Stimulated activated CD4-positive, alpha-beta T cell treated with anti-CD3 and anti-CD28 coated beads, Interleukin-12 subunit alpha, Interleukin-12 subunit beta, amount 100 ng/mL, for 4 hours (primary cell): ENCODE results near the gene TFR2.

Experiments
- DNase-seq: peaks from one replicate; pipeline ENCODE4 v3.0.0-alpha.2; 2020

Gene TFR2

DNA sequence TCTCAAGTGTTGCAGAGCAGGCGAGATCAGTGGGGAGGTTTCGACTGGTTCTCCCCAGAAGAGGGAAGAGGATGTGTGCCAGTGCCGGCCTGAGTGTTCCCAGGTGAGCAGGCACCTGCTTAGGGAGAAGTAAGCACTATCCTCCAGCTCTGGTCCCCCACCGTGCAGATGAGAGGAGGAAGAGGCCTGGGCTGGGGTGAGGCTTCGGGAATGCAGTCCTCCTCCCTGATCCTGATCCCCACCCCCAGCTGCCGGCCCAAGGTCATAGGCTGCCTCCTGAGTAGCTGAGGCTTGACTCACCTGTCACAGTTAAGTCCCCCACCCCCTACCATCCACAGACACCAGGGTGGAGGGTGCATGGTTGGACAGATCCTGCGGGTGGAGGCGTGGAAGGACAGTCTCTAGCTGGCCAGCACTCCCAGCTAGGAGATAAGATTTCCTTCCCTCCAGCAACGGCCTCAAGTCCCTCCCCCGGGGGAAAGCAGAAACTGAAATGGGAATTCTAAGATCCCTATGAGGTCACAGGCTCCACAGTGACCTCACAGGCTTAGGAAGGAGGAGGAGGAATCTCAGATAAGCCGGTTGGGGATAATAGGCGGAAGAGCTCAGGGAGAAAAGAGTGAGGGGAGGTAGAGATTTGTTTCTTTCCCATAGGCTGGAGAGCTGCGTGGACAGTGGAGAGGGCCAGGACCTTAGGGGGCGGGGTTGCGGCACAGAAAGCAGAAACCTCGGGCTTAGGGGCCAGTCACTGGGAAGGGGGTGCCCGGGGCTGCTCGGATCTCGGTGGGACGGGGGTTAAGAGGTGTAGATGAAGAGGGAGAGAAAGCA lies 56.5 kb downstream of the TFR2 start:
- no peak for DNase-seq

DNA sequence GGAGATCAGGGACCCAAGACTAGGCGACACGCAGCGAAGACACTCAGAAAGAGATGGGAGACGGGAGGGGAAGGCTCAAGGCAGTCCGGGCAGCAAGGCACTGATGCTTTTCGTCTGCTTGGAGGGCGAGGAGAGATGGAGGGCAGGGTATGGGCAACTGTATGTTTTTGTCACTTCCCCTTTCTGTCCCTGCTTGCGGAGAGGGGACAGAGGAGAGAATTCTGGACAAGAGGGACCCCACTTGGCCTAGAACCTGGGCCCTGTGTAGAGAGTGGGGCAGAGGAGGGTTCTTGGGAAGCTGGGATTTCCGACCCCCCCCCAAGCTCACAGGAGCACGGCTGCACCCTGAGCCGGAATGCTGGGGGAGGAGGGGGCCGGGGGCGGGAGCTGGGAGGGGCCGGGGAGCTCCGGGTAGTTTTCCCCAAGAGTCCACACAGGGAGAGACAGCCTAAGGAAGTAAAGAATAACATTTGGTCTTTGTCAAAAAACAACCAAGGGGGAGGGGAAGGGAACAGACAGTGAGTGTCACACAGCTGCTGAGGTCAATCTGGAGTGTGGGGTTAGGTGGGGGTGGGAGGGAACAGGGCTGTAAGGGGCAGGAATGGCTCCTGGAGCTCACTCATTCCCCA lies 57.2 kb downstream of the TFR2 start:
- no peak for DNase-seq

DNA sequence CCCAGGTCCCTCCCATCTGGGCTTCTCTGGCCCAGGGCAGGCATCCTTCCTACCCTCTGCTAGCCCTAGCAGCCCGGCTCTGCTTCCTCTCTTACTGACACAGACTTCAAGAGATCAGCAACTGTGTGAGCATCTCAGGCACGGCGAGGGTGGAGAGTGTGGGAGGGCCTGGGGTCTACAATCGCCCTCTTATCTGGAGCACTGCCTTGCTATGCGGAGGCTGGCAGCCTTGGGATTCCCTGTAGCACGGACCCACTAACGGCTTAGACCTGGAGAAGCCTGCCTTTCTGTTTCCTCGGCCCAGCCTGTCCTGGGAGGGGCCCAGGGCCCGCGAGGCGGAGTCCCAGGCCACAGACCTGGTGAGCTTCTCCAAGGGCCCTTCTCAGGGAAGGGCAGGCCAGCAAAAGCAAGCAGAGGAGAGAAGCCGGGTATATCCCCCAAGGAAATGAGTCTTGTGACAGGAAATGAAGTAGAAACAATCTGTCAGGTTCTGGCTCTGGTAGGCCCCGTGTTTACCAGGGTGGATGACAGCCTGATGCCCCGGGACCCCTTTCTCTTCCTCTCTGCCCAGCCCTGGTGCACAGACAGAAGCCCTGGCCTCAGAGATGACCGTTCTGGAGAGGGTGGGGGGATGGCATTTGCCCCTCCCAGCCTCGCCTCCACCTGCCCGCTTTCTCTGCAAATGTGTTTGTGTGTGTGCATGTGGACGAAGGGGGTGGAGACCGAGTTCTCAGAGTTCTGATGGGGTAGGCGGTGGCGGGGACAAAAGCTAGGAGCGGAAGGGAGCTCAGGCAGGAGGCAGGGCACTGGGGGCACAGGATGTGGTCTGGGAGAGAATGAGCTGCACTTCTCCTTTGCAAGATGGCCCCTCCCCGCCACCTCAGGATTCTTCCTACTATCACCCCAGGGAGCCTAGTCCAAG lies 58.0 kb downstream of the TFR2 start:
- peak; percentile 56 for DNase-seq

DNA sequence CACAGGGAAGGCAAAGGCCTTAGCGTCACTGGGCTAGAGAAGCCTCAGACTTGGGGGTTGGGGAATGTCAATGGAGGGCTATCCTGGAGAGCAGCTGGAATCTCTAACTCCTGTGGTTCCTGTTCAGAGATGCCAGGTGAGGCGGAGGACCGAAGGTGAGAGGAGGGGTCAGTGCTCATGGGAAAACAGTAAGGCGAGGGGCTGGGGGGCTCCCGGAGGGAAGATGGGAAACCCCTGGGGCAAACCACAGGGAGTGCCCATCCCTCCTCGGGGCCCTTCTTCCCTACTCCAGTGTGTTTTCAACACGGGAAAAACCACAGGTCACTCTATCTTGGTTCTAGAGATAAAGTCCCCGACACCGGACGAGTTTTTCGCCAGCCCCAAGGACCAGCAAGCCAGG lies 58.7 kb downstream of the TFR2 start:
- no peak for DNase-seq

DNA sequence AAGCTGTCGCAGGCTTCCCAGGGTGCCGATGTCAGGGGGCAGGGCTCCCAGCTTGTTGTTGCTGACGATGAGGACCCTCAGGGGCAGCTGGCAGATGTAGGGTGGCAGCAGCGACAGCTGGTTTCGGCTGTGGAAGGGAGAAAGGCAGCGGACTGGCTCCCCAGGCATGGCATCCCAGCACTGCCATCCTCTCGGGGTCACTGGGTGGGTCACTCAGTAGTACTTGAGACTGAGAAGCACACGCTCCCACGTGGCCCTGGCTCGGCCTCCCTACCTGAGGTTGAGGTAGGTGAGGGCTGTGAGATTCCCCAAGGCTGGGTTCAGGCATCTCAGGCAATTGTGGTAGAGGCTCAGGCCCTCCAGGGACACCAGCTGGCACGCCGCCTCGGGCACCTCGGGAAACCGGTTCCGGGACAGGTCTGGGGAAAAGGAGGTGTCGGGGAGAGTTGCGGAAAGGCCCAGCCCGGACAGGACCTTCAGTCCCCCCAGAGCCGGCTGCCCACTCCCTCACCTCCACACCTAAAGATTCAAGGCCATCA lies 59.2 kb downstream of the TFR2 start:
- no peak for DNase-seq

DNA sequence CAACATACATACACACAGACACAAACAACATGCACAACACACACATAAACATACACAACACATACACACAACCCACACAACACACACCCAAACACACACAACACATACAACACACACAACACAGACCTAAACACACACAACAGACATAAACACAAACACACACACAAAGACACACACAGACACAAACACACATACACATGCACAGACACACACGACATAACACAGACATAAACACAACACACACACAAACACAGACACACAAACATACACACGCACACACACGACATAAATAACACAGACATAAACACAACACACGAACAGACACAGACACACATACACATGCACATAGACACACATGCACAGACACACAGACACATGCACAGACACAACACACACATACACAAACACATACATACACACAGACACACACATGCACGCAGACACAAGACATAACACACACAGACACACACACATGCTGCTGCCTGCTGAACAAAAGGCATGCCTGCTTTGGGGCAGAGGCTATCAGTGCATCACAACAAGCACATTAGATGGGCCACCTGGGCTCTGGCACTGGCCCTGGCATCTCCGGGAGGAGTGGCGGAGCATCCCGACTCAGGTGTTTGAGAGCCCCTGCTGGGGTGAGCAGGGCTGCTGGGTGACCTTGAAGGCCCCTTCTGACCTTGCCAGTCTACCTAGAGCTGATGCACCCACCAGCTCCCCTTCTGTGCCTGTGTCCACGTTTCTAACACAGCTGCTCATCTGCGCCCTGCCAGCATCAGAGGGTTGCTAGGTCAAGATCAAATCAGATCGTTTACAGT lies 60.7 kb downstream of the TFR2 start:
- DNase-seq = no peak

DNA sequence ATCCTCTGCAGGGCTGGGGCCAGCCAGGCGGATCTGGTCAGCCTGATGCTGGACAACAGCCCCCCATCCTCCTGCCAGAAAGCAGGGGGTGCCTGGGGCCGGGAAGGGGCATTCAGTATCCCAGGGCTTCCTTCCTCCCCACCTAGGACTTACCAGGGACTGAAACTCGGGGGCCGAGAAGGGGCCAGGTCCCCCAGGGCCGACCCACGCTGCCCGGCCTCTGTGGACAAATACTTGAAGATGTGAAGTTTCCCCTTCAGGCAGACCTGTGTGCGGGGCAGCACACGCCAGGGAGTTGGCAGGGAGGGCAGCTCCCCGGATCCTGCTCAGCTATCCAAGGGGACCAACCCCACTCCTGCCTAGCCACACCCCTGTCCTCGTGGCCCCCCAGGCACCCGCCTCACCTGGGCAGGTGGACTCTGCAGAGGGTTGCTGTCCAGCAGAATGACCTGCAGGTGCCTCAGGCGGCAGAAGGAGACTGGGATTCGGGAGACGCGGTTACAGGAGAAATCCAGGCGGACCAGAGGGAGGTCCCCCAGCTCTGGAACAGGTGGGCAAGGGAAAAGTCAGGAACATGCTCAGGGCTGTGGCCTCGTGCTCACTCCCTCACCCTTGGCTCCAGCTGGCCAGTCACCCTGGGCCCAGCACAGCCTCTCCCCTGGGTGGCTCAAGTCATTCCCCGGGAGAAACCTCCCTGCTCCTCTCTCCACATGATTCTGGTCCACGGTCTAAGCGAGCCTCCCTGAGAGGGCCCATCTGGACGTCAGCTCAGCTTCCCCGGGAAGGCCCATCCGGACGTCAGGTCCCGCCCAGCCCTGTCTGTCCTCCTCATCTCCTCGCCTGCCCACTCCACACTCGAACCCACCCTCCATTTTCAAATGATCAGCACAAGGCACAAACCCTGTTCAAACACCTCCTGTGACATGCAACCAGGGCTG lies 62.8 kb downstream of the TFR2 start:
- DNase-seq = no peak

DNA sequence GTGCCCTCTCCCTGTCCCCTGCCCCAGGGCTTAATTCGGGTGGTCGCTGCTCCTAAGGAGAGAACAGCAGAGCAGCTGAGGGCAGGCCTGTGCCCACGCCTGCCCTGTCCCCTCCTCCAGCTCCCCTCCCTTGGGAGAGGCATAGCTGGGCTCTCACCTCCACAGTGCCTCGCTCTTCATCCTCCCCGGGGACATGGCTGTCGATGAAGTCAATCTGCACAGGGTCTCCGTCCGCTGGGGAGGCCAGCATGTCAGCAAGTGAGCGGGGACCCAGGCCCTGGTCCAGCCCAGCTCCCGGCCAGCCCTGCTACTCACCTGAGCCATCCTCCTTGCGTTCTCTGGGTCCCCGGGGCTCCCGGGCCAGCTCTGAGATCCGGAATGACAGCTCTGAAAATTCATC lies 63.8 kb downstream of the TFR2 start:
- no peak for DNase-seq

DNA sequence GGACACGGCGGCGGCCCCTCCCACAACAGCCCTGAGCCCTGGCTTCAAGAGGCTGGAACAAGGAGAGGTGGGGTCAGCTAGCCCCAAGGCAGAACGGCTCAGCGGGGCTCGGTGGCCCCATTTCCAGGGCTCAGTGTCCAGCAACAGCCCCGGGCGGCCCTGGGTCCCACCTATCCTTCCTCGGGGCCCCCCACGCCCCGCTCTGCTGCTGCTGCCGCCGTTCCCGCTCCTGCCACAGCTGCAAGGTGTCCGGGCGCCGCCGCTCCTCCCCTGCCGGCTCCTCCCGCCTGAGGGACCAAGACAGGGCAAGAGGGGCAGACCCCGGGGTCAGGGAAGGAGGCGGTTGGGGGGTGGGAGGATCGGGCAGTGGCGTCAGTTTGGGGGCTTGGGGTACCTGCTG lies 64.2 kb downstream of the TFR2 start:
- no peak for DNase-seq

DNA sequence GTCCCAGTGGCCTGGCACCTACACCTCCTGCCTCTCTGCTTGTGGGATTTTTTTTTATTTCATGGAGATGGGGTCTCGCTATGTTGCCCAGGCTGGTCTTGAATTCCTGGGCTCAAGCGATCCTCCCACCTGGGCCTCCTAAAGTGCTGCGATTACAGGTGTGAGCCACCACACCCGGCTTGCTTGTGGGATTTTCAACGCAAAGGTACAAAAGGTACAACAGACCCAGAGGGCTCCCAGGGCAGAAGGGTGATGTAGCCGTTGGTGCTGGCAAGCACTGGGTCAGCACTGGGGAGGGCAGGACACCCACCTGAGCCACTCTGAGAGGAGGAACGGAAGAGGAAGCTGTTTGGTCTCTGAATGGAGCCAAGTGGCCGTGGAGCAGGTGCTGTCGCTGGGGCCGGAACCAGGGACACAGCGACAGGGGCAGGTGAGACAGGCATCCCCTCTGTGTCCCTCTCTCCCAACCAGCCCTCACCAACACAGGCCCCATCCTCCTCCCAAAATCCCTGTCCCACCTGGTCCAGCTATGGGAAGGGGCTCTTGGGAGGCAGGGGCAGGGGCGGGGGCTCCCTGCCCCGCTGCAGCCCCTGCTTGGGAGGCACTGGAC lies 64.9 kb downstream of the TFR2 start:
- DNase-seq = no peak

DNA sequence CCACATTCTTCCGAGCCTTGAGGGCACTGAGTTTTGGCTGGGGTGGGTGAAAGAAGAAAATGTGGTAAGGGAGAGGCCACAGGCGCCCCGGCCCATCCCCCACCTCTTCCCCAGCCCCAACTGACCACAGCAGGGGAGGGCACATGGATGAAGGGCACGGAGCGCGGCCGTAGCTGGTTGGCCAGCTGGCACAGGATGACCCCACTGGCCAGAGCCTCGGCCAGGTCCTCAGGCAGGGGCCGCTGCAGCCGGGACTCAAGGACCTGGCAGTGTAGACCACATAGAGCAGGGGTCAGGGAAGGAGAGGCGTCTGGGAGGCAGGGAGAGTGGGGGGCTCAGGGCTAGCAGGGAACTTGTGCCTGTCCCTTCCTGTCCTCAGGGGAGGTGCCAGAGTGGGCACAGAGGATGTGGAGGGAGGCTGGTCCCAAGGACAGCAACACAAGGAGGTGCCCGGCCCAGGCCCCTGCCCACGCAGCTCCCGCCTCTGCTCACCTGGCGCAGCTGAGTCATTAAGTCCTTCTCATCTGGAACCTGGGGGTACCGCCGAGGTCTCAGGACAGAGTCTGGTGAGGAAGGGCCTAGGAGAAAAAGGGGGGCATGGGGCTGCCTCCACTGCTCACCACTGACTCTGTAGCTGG lies 65.5 kb downstream of the TFR2 start:
- no peak for DNase-seq

DNA sequence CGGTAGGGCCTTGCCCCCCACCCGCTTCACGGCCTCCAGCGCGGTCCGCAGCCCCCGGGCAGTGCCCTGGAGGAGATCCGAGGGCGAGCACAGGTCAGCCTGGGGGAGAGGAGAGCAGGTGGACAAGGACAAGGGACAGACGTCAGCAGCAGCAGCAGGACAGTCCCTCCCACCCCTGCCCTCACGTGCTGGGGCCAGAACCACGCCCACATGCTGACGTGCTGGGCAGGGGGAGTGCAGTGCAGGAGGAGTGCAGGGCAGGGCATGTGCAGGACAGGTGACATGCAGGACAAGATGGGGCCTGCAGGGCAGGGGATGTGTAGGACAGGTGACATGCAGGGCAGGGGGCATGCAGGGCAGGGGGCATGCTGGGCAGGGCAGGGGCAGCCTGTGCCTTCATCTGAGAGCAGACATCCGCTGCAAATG lies 66.1 kb downstream of the TFR2 start:
- DNase-seq = no peak

DNA sequence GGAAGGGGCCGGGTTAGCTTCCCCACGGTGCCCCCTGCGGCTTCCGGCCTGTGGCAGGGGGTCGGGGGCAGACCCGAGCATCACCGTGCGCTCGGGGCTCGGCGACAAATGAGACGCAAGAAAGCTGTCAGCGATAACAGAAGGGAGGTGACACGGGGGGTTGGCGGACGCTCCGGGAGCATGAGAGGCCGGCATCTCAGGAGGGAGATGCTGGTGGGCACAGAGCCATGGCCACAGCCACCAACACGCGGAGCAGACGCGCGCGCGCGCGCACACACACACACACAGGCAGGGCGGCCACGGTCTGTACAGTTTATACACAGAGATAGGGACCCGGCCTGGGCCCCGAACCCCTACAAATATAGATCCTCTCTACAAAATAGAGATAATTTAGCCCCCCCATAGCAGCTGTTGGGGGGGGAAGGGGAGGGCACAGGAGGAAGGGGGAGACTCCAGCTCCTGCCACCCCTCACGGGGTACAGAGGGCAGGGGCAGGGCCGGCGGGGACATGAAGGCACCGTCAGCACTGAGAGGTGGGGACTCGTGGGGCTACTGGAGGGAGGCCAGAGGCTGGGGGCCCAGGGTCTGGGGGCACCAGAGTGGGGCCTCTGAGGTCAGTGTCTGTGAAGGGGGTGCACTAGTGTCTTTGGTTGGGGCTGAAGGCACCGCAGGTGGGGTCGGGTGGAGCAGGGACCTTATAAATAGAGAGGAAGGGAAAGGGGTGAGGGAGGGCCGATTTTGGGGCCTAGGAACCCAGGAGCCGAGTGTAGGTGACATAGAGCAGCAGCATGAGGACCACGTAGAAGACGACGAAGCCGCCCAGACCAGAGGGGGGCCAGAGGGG lies 66.8 kb downstream of the TFR2 start:
- no peak for DNase-seq

DNA sequence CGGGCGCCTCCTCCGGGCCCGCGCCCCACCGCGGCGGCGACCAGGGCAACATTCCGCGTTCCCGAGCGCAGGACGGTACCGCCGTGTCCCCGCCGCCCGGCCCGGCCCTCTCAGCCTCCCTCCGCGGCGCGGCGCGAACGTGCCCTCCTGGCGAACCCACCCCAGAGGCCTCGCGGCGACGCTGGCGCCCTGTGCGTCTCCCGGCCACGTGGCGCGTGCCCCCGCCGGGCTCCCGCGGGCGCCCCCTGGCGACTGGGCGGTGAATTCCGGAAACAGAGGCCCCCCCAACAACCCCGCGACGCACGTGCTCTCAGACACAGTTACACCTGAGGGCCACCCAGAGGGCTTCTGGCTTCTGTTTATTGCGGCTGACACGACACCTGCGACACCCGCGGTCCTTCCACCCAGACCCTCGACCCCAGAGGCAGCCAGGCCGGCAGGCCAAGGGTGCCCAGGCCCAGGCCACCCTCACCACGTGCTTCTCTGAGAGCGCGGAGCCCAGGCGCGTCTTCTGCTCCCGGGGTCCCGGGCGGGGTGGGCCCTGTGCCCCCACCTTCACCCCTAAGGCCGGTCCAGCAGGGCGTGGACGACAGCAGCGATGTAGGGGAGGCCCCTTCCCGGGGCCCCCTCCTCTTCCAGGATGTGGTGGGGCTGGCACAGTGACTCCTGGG lies 67.5 kb downstream of the TFR2 start, which contains the start of gene SAP25:
Gene SAP25 (minus strand): TSS at position 210 of the 671 bp plus-strand sequence. CDS start 158 bp downstream, at position 52.
- no peak for DNase-seq

DNA sequence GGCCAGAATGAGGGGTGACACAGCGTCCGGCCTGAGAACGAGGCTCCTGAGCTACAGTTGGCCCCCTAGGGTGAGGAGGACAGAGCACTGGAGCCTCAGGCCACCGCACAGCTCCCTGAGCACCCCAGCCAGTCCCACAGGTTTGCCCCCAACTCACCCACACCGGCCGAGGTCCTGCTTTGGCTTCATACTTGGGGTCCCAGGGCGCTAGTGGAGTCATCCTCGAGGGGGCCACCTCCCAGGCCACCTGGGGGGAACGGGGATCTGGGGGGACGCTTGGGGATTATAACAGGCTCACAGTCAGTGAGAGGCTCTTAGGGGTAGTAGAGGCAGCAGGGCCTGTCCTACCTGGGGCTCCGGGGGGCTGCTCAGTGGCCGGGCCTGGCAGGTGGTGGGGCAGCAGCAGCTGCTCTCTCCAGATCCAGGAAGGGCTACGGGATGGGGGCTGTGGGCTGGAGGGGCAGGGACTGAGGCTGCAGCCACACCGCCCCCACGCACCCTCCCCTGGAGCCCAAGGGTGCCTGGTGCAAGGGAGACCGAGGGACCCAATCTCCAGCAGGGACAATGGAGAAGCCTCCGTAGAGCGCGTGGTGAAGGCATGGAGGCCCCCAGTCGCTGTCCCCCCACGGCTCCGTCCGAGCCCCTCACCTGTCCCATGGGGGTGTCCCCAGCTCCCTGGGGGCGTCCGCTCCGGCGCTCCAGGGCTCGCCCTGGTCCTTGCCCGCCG lies 68.2 kb downstream of the TFR2 start:
- no peak for DNase-seq

DNA sequence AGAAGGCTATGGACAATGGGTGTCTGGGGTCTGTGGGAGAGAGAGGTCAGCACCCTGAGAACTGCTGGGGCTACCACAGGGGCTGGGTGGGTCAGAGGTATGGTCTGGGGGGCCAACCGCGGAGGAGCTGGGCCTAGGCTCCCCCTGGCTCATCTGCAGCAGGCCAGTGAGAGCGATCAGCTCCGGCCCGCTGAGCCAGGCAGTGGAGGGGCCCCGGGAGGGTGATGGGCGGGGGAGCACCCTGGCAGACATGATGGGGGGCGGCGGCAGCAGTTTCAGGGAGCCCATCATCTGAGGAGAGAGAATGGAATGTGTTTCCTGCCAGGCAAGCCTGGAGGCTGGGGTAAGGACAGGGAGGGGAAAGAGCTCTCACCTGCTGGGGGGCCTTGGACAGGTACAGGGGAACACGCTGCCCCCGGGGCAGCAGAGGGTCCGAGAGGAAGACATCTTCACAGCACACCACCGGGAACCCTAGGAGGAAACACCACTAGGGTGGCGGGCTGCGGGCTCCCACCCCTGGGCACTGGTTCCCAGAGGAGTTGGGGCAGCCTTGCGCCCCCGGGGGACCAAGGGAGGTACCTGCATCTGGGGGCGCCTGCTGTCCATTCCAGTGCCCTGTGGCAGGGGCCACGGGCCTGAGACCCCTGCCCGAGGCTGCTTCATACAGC lies 68.9 kb downstream of the TFR2 start:
- no peak for DNase-seq

DNA sequence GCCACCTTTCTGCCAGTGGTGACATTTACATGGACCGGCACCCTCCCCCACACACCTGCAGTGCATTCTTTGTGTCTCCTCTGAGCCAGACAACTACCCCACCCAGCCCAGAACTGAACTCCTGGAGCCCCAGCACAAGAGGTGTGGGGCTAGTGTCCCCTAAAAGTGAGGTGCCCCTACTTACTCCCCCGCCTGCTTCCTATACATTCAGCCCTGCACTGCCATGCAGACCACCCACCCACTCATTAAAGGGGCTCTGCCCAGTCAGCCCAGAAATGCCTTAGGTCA lies 69.6 kb downstream of the TFR2 start:
- no peak for DNase-seq
